GM23248 (cell line): Measurements from ENCODE around the gene CEMP1. TPM values are rescaled to one million over a fixed set of nuclear protein-coding genes. Genes with fewer than 3 reads are reported as not detected.
A peak's percentile ranks its signal among the peaks of the same experiment; 100 is the strongest.

ENCODE experiments used
- DNase-seq: peaks from one replicate; pipeline ENCODE4 v3.0.0-alpha.2; 2015
- H2AFZ ChIP-seq: fragments of 200-600 bp; sonication (generic); 2 replicates; pipeline ENCODE4 v1.6.1; 2016; ENCODE audit warnings: antibody characterized with exemption
- H3F3A ChIP-seq: fragments of 200-600 bp; sonication (generic); 2 replicates; pipeline ENCODE4 v1.6.1; 2016; ENCODE audit warnings: mild to moderate bottlenecking, antibody characterized with exemption, mixed run types; ENCODE audit not compliant: insufficient read depth
- H3K27ac ChIP-seq: fragments of 200-600 bp; sonication (generic); 2 replicates; pipeline ENCODE4 v1.5.1; 2016; ENCODE audit warnings: mild to moderate bottlenecking
- H3K27me3 ChIP-seq: fragments of 200-600 bp; sonication (generic); replicated peaks from 2 replicates; pipeline ENCODE4 v1.6.1; 2016; ENCODE audit warnings: mild to moderate bottlenecking; ENCODE audit not compliant: insufficient read depth
- H3K36me3 ChIP-seq: fragments of 200-600 bp; sonication (generic); 2 replicates; pipeline ENCODE4 v1.6.1; 2016; ENCODE audit warnings: low read depth, mild to moderate bottlenecking
- H3K4me1 ChIP-seq: fragments of 200-600 bp; sonication (generic); 2 replicates; pipeline ENCODE4 v1.6.1; 2016; ENCODE audit warnings: mild to moderate bottlenecking; ENCODE audit not compliant: insufficient read depth
- H3K4me2 ChIP-seq: fragments of 200-600 bp; sonication (generic); one replicate; pipeline ENCODE4 v1.6.1; 2016; ENCODE audit warnings: mild to moderate bottlenecking; ENCODE audit not compliant: unreplicated experiment
- H3K4me3 ChIP-seq: fragments of 200-600 bp; sonication (generic); 2 replicates; pipeline ENCODE4 v1.5.1; 2016; ENCODE audit warnings: mild to moderate bottlenecking
- H3K79me2 ChIP-seq: fragments of 200-600 bp; sonication (generic); 2 replicates; pipeline ENCODE4 v1.6.1; 2016; ENCODE audit warnings: mild to moderate bottlenecking; ENCODE audit not compliant: insufficient read depth
- H3K9ac ChIP-seq: fragments of 200-600 bp; sonication (generic); 2 replicates; pipeline ENCODE4 v1.6.1; 2016; ENCODE audit warnings: mild to moderate bottlenecking
- H3K9me2 ChIP-seq: fragments of 200-600 bp; sonication (generic); 2 replicates; pipeline ENCODE4 v1.6.1; 2016; ENCODE audit warnings: mixed run types, mild to moderate bottlenecking, moderate library complexity; ENCODE audit not compliant: insufficient read depth
- H3K9me3 ChIP-seq: fragments of 200-600 bp; sonication (generic); one replicate; pipeline ENCODE4 v1.6.1; 2017; ENCODE audit warnings: low read depth
- H4K20me1 ChIP-seq: fragments of 200-600 bp; sonication (generic); 2 replicates; pipeline ENCODE4 v1.6.0; 2016; ENCODE audit not compliant: insufficient read depth
- EZH2 ChIP-seq: fragments of 200-600 bp; sonication (generic); IDR thresholded peaks from 2 replicates; pipeline ENCODE4 v1.6.1; 2018; ENCODE audit warnings: antibody characterized with exemption, mild to moderate bottlenecking; ENCODE audit not compliant: insufficient read depth, poor library complexity, severe bottlenecking
- EZH2phosphoT487 ChIP-seq: fragments of 200-600 bp; sonication (generic); IDR thresholded peaks from 2 replicates; pipeline ENCODE4 v1.6.1; 2018; ENCODE audit warnings: antibody characterized with exemption, moderate library complexity, mild to moderate bottlenecking, low read depth; ENCODE audit not compliant: insufficient read depth
- WGBS, 2 experiments: methylation state at CpG; one replicate each; pipeline ENCODE4 v1.1.6; 2015 to 2017; ENCODE audit warnings: low lambda C conversion rate in 2 of 2, low coverage in 1 of 2; ENCODE audit errors: missing lambda C conversion rate in 2 of 2; 5-methylcytosine and 5-hydroxymethylcytosine counted together
- in situ Hi-C: fragments of 300-500 bp; cut with MboI; formaldehyde crosslinking; loops from 2 replicates; pipeline ENCODE4 v1.15.0; 2020
- polyA plus RNA-seq: library from polyadenylated mRNA; unstranded; fragments of >200 nt; fragmentation: Nextera tagmentation; extraction: Ambion mirVana; gene quantifications from 2 replicates; pipeline ENCODE4 v1.2.1, GENCODE V29; 2016
- total RNA-seq: library from RNA; depleted of rRNA; stranded (reverse); fragments of >200 nt; shearing (Covaris generic); gene quantifications from 2 replicates; pipeline ENCODE4 v1.2.3, GENCODE V29; 2014

The CEMP1 gene
- total and polyA plus RNA-seq, 2 experiments from 2014 or later: 4.4 TPM; not detected in 1

- 0 out of 2 replicates have a peak, but pooled peaks cover 4% of the 10 kb centered on the region for H3F3A ChIP-seq
- WGBS, 2 experiments: 89 to 90% methylated on average over 27 to 32 of the region's 32 CpGs
- H2AFZ ChIP-seq: no peak overlapping the region
- in situ Hi-C loops: no loop called here
- H3K79me2 ChIP-seq: peaks cover 8% of the 10 kb centered on the region
- peaks cover 4% of the 10 kb centered on the region for H3K4me1 ChIP-seq
- H3K9me3 ChIP-seq: no peaks in the 10 kb centered on the region
- no peak overlapping the region for H3K9ac ChIP-seq
- no peak overlapping the region for H3K4me2 ChIP-seq
- H3K27ac ChIP-seq: no peak overlapping the region
- H4K20me1 ChIP-seq: no peaks in the 10 kb centered on the region
- peak; percentile 51 for DNase-seq
- H3K27me3 ChIP-seq: no peaks in the 10 kb centered on the region
- no peak overlapping the region for H3K4me3 ChIP-seq
- H3K36me3 ChIP-seq: 0 out of 2 replicates have a peak, but pooled peaks cover 9% of the 10 kb centered on the region
- no peaks in the 10 kb centered on the region for H3K9me2 ChIP-seq
- TF ChIP-seq EZH2phosphoT487: no peak
- TF ChIP-seq EZH2: no peak
Measured at GRCh38 chr16:2529061-2529931, 1.9 kb downstream of the CEMP1 start.

- no peak overlapping the region for H3K4me3 ChIP-seq
- 0 out of 2 replicates have a peak, but pooled peaks cover 10% of the 10 kb centered on the region for H3K36me3 ChIP-seq
Measured at GRCh38 chr16:2528161-2529060, 2.8 kb downstream of the CEMP1 start.

GRCh38 chr16:2527784-2528100 is 3.5 kb downstream of the CEMP1 start:
- Histone ChIP-seq H3K27ac (no peak overlapping the region), H3K4me1 (peaks cover 4% of the 10 kb centered on the region), H3K9me2 (no peaks in the 10 kb centered on the region), H3K4me3 (no peak overlapping the region), H4K20me1 (no peaks in the 10 kb centered on the region), H3K4me2 (no peak overlapping the region), H3K9me3 (no peaks in the 10 kb centered on the region), H3K36me3 (peaks cover 15% of the 10 kb centered on the region; the same call in 1 of the 2 replicates), H2AFZ (no peak overlapping the region), H3F3A (no peaks in the 10 kb centered on the region), H3K27me3 (no peaks in the 10 kb centered on the region), H3K79me2 (peaks cover 23% of the 10 kb centered on the region), H3K9ac (no peak overlapping the region)
- WGBS, 2 experiments: 89% methylated on average over 21 to 23 of the region's 24 CpGs
- DNase-seq: no peak
- in situ Hi-C loops: no loop called here
- TF ChIP-seq EZH2 (no peak), EZH2phosphoT487 (no peak)

More at GRCh38 chr16:2528161-2529060, 2.8 kb downstream of the CEMP1 start:
- Histone ChIP-seq H3F3A (no peaks in the 10 kb centered on the region), H3K4me2 (no peak overlapping the region), H3K4me1 (peaks cover 4% of the 10 kb centered on the region), H3K9me2 (no peaks in the 10 kb centered on the region), H4K20me1 (no peaks in the 10 kb centered on the region), H3K27ac (no peak overlapping the region), H3K27me3 (no peaks in the 10 kb centered on the region), H3K79me2 (peaks cover 16% of the 10 kb centered on the region), H3K9me3 (no peaks in the 10 kb centered on the region), H2AFZ (no peak overlapping the region), H3K9ac (no peak overlapping the region)
- no peak for TF ChIP-seq EZH2phosphoT487
- TF ChIP-seq EZH2: no peak
- in situ Hi-C loops: no loop called here
- WGBS, 2 experiments: 94 to 96% methylated on average over 20 to 34 of the region's 36 CpGs
- DNase-seq: no peak

- Histone ChIP-seq H3F3A (no peaks in the 10 kb centered on the region), H3K27me3 (no peaks in the 10 kb centered on the region), H3K79me2 (peaks cover 28% of the 10 kb centered on the region), H4K20me1 (no peaks in the 10 kb centered on the region), H3K9me3 (no peaks in the 10 kb centered on the region), H3K9ac (no peak overlapping the region), H3K4me3 (no peak overlapping the region), H2AFZ (no peak overlapping the region), H3K36me3 (peaks cover 15% of the 10 kb centered on the region; the same call in 1 of the 2 replicates), H3K9me2 (no peaks in the 10 kb centered on the region), H3K27ac (no peak overlapping the region), H3K4me1 (peaks cover 4% of the 10 kb centered on the region), H3K4me2 (no peak overlapping the region)
- in situ Hi-C loops: no loop called here
- WGBS, 2 experiments: 85 to 90% methylated on average over 11 to 12 of the region's 12 CpGs
- no peak for DNase-seq
- TF ChIP-seq EZH2phosphoT487: no peak
- TF ChIP-seq EZH2: no peak
Measured at GRCh38 chr16:2527071-2527783, 4.0 kb downstream of the CEMP1 start.
